ENCODE results near the gene LDB3.

LDB3 gene

GRCh38 chr10:86723009-86723408, 54.7 kb downstream of the LDB3 start:
- TF ChIP-seq CTCF (IDR thresholded peaks at IDR 0.05; ENCODE audit: borderline replicate concordance, insufficient read depth, low read depth, low read length), result no peak
- no peak overlapping the region for H3K4me3 ChIP-seq (ENCODE audit: low read depth, low read length)

GRCh38 chr10:86724445-86724844, 56.1 kb downstream of the LDB3 start:
- no peak overlapping the region for H3K4me3 ChIP-seq (ENCODE audit: low read depth, low read length)
- no peak for TF ChIP-seq CTCF (IDR thresholded peaks at IDR 0.05; ENCODE audit: borderline replicate concordance, insufficient read depth, low read depth, low read length)

GRCh38 chr10:86725980-86726676, 57.8 kb downstream of the LDB3 start:
- H3K4me3 ChIP-seq (ENCODE audit: low read depth, low read length), result no peak overlapping the region
- TF ChIP-seq CTCF (IDR thresholded peaks at IDR 0.05; ENCODE audit: borderline replicate concordance, insufficient read depth, low read depth, low read length), result no peak

GRCh38 chr10:86726677-86726999, 58.3 kb downstream of the LDB3 start:
- TF ChIP-seq CTCF (IDR thresholded peaks at IDR 0.05; ENCODE audit: borderline replicate concordance, insufficient read depth, low read depth, low read length), result no peak
- H3K4me3 ChIP-seq (ENCODE audit: low read depth, low read length), result no peak overlapping the region

- H3K4me3 ChIP-seq (ENCODE audit: low read depth, low read length), result no peak overlapping the region
- TF ChIP-seq CTCF (IDR thresholded peaks at IDR 0.05; ENCODE audit: borderline replicate concordance, insufficient read depth, low read depth, low read length), result no peak
These were observed 59.2 kb downstream of the LDB3 start for GRCh38 chr10:86727470-86727869.

GRCh38 chr10:86728056-86728455, 59.7 kb downstream of the LDB3 start:
- H3K4me3 ChIP-seq (ENCODE audit: low read depth, low read length), result no peak overlapping the region
- no peak for TF ChIP-seq CTCF (IDR thresholded peaks at IDR 0.05; ENCODE audit: borderline replicate concordance, insufficient read depth, low read depth, low read length)

- no peak for TF ChIP-seq CTCF (IDR thresholded peaks at IDR 0.05; ENCODE audit: borderline replicate concordance, insufficient read depth, low read depth, low read length)
- H3K4me3 ChIP-seq (ENCODE audit: low read depth, low read length), result no peak overlapping the region
These were observed 61.4 kb downstream of the LDB3 start for GRCh38 chr10:86729677-86730076.
